Hepatocyte (in vitro differentiated cells): ENCODE measurements around the gene KCNMA1.

Source experiments
- EZH2 ChIP-seq: fragments of 200-600 bp; sonication (generic); IDR thresholded peaks from 2 replicates; pipeline ENCODE4 v1.6.1; 2016; ENCODE audit warnings: antibody characterized with exemption, mild to moderate bottlenecking, borderline replicate concordance
- TF ChIP-seq, protein P1 (sequence below): fragments of 200-600 bp; sonication (generic); IDR thresholded peaks from 2 replicates; pipeline ENCODE4 v1.5.1; 2016; ENCODE audit warnings: antibody characterized with exemption, mild to moderate bottlenecking; ENCODE audit not compliant: poor library complexity

DNA sequence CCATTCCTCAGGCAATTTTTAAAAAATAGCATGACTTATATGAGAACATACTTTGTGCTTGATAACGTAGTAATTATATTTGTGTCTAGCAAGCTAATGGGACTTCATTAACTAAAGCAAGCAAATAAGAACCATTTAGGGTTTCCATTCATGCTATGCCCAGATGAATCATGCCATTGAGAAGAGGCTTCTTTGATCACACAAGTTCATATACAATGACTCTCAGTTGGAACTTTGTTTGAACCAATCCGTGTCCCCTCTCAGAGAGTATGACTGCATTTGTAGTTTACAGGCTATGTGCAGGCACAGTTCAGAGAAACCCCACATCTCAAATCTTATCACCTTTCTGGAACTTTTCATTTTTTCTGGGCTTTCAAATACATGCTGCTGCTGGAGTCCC lies 614.2 kb downstream of the KCNMA1 start:
- TF ChIP-seq, protein P1, sequence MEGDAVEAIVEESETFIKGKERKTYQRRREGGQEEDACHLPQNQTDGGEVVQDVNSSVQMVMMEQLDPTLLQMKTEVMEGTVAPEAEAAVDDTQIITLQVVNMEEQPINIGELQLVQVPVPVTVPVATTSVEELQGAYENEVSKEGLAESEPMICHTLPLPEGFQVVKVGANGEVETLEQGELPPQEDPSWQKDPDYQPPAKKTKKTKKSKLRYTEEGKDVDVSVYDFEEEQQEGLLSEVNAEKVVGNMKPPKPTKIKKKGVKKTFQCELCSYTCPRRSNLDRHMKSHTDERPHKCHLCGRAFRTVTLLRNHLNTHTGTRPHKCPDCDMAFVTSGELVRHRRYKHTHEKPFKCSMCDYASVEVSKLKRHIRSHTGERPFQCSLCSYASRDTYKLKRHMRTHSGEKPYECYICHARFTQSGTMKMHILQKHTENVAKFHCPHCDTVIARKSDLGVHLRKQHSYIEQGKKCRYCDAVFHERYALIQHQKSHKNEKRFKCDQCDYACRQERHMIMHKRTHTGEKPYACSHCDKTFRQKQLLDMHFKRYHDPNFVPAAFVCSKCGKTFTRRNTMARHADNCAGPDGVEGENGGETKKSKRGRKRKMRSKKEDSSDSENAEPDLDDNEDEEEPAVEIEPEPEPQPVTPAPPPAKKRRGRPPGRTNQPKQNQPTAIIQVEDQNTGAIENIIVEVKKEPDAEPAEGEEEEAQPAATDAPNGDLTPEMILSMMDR: no peak
- TF ChIP-seq EZH2: no peak
